ENCODE data around the gene SPATA31D1.

SPATA31D1 gene

DNA sequence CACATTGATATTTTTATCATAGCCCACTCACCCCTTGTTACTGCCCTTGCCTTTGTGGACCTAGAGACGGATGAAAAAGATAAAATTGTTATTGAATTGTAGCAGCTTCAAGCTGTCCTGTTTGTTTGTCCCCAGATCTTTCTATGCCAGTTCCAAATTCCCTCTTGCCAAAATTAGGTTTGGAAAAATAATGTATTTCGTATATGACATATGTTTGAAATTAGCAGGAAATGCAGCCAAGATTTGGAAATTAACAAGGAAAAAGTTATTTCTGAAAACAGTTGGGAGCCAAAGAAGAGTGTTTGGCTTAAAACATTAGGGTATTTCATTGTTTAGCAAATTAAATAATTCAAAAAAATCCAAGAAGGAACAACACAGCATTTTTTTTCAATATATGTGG, 33.5 kb downstream of the SPATA31D1 start:
- no peak for DNase-seq (ENCODE audit: low read depth)

DNA sequence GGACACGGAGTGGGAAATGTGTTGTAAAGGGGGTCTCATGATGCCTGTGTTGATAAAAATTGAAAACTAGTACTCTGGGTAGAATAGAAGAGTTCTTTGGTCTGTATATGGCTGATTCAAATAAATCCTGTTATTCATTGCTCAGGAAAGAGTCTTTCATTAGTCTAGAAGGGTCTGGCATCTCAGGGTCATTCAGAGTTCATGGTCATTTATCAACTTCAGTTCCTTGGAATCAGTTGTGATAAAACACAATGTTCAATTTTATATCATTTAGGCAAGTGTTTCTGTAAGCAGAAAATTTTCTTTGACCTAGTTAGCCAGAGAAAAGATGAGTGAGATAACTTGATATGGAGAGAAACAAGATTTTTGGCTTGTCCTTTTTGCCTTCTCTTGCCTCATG, 36.3 kb downstream of the SPATA31D1 start:
- no peak for DNase-seq (ENCODE audit: low read depth)

- no peak for DNase-seq (ENCODE audit: low read depth)
These were observed 43.1 kb downstream of the SPATA31D1 start for GRCh38 chr9:82031538-82032280.

- DNase-seq (ENCODE audit: low read depth) = no peak
These were observed 46.6 kb downstream of the SPATA31D1 start for GRCh38 chr9:82034956-82035731.

GRCh38 chr9:82036086-82036485, 47.5 kb downstream of the SPATA31D1 start:
- no peak for DNase-seq (ENCODE audit: low read depth)

GRCh38 chr9:82037126-82037525, 48.6 kb downstream of the SPATA31D1 start:
- DNase-seq (ENCODE audit: low read depth) = no peak

DNA sequence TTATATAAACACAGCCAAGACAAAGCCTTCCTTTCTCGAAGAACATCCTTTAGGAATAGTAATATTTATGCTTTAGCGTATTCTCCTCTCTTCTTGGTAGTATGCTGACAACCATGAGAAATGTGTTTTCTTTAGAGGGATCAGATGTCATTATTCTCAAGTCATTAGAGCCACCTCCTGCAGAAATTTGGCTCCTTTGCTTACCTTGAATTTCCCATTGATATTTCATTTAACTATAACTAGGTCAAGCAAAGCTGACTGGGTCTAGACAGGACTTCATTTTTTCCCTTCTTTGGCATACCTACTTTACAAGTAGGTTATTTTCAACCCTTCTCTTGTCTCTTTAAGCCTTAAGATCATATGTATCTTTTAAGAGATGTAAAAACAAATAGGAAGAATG, 50.3 kb downstream of the SPATA31D1 start:
- no peak for DNase-seq (ENCODE audit: low read depth)

All from stimulated activated CD8-positive, alpha-beta memory T cell treated with anti-CD3 and anti-CD28 coated beads, Interleukin-15, amount 100 ng/mL, for 24 hours (primary cell).